Activated CD8-positive, alpha-beta memory T cell treated with anti-CD3 and anti-CD28 coated beads, Interleukin-2, amount 50 U/mL, for 4 hours (primary cell): ENCODE results near the gene DNAJC1.

Experiments used
- DNase-seq: peaks from one replicate; pipeline ENCODE4 v3.0.0-alpha.2; 2020

Gene DNAJC1

DNA sequence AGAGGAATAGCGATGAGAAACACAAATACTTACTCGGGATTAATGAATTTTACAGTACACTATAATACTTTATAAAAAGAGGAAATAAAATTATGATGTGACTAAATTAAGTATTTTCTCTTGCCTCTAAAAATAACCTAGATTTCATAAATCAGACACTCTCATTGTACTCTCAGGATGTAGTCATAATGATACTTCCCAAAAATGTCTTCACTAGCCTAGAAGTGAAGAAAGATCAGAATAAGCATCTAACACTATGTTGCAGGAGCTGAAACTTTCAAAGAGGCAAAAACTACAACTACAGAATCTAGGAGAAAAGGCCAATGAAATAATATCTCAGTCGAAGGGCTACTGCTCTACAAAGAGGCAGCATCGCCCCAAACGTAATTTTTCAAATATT is 49.4 kb downstream of the DNAJC1 start:
- no peak for DNase-seq

DNA sequence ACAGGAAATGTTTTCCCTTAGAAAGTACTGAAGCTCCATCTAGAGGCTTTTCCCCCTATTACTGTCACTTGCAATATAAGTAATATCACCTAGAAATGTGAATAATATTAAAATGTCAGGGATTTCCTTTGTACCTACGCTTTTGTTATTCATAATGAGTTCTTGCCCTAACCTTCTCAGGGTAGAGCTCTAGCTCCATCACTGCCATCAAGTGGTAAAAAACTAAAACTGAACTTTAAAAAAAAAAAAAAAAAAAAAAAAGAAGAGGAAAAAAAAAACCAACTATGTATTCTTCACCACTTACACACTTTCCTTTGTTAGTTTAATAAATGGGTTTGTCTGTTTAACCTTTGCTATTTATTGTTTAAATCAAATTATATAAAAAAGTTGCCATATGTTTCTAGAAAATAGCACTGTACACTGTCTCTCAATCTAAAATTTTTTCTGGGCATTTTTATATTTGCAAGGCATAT is 49.9 kb downstream of the DNAJC1 start:
- no peak for DNase-seq

GRCh38 chr10:21950566-21950965 is 53.0 kb downstream of the DNAJC1 start:
- DNase-seq: no peak

DNA sequence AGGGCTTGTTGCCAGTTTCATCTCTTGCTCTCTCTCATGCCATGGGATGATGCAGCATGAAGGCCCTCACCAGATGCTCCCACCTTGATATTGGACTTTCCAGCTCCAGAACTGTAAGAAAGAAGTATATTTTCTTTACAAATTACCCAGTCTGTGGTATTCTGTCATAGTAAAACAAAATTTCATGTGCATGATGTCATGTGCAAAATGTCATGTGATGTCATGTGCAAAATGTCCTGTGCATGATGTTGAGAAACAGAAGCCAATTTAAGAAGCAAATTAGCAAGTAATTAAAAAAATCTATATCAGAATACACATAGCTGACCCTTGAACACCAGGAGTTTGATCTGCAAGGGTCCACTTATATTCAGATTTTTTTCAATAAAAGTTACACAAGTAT is 56.6 kb downstream of the DNAJC1 start:
- no peak for DNase-seq

DNA sequence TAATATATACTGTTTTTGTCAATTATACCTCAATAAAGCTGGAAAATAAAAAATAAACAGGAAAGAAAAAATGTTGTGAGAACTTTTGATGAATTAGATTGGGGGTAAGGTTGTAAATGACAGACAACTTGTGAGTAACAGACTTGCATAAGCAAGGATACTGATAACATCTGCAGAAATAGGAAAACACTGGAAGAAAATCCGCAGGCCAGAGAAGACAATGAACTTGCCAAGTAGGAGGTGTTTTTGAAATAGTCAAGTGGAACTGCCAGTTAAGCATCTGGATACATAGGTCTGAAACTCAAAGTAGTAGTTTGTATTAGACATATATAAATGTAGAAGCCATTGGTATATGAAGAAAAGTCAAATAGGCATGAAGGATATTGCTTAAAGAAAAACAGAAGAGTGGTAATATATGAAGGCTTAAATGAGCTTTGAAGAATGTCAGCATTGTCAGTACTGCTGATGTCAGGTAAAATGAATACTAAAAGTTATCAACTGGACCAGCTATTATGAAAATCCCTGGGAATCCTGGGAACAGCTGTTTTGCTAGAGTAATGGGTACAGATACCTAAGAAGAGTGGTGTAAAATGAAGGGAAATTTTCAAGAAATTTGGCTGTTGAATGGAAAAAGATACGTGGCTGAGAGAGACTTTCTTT is 58.7 kb downstream of the DNAJC1 start:
- no peak for DNase-seq

- DNase-seq: no peak
These were observed 59.8 kb downstream of the DNAJC1 start for GRCh38 chr10:21943633-21944265.

- no peak for DNase-seq
These were observed 68.0 kb downstream of the DNAJC1 start for GRCh38 chr10:21935439-21936023.

DNA sequence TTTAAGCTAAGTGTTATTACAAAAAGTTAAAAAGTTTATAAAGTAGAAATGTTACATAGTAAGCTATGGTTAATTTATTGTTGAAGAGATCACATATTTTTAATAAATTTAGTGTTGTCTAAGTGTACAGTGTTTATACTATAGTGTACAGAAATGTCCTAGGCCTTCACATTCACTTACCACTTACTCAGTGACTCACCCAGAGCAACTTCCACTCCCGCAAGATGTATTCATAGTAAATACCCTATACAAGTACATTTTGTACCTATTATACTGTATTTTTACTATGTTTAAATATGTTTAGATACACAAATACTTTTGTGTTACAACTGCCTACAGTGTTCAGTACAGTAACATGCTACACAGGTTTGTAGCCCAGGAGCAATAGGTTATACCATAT is 69.2 kb downstream of the DNAJC1 start:
- DNase-seq: no peak

GRCh38 chr10:21929070-21929469 is 74.5 kb downstream of the DNAJC1 start:
- no peak for DNase-seq

DNA sequence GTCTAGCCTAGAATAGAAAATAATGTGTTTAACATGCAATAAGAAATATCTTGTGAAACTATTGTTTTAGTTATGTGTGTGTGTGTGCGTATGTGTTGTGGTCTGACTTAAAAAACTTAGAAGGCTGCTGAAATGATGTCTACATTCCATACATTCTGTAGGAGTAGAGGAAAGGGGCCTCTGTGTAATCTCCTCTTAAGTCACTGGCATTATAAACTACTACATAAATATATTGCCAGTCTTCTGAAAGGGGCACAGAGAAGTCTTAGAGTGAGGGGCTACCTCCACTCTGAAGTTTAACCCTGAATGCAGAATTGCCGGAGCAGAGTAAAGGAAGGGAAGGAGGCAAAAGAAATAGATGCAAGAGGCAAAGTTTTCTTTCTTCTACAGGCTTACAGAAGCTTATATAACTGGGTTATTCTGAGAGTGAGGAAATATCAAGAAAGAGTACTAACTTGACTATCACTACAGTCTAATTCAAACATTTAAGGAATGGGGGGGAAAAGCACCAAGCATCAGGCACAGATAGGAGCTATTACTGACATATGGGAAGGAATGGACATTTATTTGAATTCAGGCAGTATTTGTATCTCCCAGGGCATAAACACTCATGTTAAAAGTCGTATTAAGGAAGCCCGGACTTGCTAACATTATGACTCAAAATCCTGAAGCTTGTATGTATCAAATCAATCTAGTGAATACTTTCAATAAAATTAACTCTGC is 75.7 kb downstream of the DNAJC1 start:
- no peak for DNase-seq

DNA sequence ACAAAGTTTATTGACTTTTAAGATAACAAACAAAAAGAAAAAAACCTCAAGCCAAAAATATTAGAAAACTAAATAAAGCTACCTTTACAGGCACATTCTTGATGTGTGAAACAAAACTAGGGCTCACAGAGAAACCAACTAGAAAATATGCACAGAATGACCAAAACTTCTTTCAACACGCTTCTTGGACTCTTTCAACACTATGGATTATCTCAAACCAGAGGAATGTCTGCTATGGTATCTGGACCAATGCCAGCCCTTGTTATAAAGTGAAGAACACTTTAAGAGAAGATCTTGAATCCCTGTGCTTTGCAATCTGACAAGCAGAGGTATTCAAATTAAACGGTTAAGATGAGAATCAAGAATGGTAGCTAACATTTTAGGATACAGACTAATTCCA is 76.6 kb downstream of the DNAJC1 start:
- DNase-seq: no peak

- no peak for DNase-seq
These were observed 77.1 kb downstream of the DNAJC1 start for GRCh38 chr10:21926358-21926925.

- DNase-seq: no peak
These were observed 77.7 kb downstream of the DNAJC1 start for GRCh38 chr10:21925851-21926250.

GRCh38 chr10:21924511-21924910 is 79.0 kb downstream of the DNAJC1 start:
- no peak for DNase-seq

DNA sequence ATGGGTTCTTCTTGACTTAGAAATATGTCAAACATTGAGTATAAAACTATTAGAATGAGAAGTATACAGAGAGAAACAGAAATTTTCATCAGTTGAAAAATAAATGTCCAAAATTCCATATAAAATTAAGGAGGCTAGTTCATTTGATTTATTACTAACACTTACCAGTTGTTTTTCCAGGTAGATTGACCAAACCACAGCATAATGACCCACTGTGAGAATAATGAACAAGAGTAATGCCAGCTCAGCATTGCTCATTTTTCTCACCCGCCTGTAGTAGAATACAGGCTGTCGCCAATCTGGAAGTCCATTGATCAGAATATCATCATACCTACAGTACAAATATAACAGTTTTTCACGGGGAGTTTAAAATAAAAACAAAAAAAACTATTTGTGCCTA is 82.9 kb downstream of the DNAJC1 start:
- no peak for DNase-seq

DNA sequence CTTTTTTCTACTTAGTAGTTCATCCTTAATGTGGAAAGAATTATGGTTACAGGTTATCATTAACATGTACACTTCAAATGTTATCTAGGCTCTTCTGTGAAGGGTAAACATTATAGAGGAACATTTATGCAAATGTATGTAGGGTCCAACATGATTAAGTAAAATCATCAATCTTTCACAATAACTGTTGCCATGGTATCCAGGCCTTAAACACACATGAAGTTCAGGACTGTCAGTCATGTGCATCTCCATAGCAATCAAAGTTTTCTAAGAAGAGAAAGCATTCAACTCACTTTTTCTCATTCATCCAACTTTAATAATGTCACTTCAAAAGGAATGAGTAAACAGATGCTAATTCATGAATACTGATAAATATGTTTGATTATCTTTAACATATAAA is 83.6 kb downstream of the DNAJC1 start:
- no peak for DNase-seq

DNA sequence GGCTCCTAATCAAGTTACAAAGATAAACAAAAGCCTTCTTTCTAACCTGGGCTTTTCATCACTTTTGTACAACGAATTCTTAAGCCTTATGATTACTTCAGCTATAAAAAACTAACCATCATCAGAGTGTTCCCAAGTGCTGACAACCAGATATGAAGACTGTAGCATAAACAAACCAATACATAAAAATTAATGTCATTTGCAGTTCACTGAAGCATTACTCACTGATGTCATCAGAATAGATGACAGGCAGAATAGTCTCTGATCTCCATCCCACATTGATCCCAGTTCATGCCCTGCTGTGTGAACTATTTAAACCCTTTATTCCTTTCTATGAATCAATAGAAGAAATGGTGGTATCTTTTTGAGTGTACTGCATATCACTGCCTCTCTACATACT is 84.4 kb downstream of the DNAJC1 start:
- DNase-seq: no peak

DNA sequence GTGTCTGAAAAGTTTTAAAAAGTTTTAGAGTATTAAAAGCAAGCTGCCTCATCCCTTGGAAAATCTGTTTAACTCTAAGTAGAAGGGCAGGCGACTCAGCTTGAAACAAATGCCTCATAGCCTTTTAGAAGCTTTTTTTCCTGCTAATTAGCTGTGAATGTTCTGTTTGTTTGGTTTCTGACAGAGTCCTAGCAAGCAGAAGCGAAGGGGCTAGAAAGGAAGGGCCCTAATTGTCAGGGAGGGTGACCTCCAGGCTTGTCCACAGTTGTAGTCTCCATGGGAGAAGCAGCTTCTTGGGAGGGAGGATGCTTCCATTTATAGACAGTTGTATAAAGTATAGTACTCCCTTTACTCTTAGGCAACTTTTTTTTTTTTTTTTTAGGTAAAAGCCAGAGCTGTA is 90.9 kb downstream of the DNAJC1 start:
- DNase-seq: no peak

DNA sequence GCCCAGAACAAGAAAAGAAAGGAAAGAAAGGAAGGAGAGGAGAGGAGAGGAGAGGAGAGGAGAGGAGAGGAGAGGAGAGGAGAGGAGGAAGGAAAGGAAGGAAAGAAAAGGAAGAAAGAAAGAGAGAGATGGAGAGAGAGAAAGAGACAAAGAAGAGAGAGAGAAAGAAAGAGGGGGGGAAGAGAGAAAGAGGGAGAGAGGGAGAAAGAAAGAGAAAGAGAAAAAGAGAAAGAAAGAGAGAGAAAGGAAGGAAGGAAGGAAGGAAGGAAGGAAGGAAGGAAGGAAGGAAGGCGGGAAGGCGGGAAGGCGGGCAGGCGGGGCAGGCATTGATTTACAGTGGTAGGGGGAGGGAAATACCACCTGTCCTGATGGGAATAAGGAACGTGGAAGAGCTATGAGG is 92.7 kb downstream of the DNAJC1 start:
- DNase-seq: no peak

DNA sequence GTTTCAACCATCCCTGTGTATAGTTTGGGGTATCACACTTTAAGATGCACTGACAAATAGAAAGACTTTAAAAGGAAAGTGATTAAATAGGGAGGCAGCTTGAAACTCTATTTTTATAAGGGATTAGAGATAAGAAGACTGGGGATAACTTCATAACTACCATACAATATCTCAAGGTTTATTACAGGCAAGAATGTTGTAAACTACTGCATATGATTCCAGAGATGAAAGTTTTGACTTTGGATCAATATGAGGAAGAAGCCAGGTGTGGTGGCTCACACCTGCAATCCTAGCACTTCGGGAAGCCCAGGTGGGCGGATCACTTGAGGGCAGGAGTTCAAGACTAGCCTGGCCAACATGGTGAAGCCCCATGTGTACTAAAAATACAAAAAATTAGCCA is 96.1 kb downstream of the DNAJC1 start:
- DNase-seq: no peak

GRCh38 chr10:21904930-21905329 is 98.6 kb downstream of the DNAJC1 start:
- no peak for DNase-seq

GRCh38 chr10:21899736-21900135 is 103.8 kb downstream of the DNAJC1 start:
- DNase-seq: no peak

- no peak for DNase-seq
These were observed 107.6 kb downstream of the DNAJC1 start for GRCh38 chr10:21895932-21896331.
